Activated naive CD4-positive, alpha-beta T cell treated with Interleukin-2 at 50 U/mL for 16 hours (primary cell): ENCODE results near the gene CADM1.

ENCODE experiments used
- DNase-seq: peaks from one replicate; pipeline ENCODE4 v3.0.0-alpha.2; 2020

The CADM1 gene

GRCh38 chr11:115167456-115167855, 336.8 kb downstream of the CADM1 start:
- DNase-seq, result no peak

- DNase-seq, result no peak
These were observed 337.4 kb downstream of the CADM1 start for GRCh38 chr11:115166820-115167219.

DNA sequence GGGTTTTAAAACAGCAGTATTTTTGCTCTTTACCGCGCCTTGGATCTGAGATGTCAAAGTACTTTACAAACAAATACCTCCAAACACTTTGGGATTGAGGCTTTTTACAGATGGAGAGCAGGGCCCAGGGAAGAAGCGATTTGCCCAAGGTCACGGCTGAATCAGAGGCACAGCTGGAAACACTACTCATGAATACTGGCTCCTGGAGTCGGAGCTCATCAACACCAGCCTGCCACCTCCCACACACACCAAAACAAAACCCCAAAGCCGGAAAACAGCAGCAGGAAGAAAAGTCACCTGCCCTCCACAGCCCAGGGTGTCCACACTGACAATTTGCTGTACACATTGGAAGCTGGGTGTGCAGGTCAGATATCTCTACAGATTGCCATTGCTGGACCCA, 339.4 kb downstream of the CADM1 start:
- no peak for DNase-seq

GRCh38 chr11:115162919-115163318, 341.3 kb downstream of the CADM1 start:
- no peak for DNase-seq

GRCh38 chr11:115161876-115162275, 342.3 kb downstream of the CADM1 start:
- no peak for DNase-seq

- no peak for DNase-seq
These were observed 345.0 kb downstream of the CADM1 start for GRCh38 chr11:115159207-115159606.

DNA sequence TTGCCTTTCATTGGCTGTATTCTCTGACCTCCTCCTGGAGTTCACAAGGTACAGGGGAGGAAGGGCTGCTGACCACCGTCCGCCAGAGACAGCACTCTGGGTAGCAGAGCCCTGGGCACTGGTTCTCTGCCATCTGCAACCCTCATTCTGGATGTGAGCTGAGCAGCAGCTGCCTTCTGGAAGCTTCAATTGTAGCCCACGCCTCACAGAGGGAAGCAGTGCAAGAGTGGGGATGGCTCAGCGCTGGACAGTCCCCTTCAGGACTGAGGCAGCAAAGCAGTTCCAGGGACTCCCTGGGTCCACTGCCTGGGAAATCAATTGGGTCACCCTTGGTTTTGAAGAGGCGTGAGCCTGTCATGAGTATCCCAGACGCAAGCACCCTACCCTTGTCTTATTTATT, 346.2 kb downstream of the CADM1 start:
- DNase-seq, result no peak

DNA sequence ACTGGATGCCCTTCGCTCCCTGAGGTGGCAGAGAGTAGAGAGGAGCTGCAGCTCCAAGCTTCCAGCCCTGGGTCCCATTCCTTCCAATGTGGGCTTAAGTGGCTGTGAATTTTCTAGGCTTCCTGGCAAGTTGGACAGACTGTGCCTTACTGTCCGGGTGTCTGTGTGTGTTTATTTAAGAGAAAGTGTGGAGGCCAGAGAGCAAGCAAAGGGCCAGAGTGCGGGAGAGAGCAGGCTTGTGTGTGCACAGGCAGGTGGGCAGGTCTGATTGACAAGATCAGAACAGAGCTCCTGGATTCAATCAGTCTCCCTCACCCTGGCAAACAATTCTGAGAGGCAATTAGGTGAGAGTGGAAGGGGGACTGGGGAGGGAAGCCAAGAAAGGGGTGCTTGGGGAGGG, 347.0 kb downstream of the CADM1 start:
- DNase-seq, result no peak

GRCh38 chr11:115155978-115156377, 348.2 kb downstream of the CADM1 start:
- no peak for DNase-seq

DNA sequence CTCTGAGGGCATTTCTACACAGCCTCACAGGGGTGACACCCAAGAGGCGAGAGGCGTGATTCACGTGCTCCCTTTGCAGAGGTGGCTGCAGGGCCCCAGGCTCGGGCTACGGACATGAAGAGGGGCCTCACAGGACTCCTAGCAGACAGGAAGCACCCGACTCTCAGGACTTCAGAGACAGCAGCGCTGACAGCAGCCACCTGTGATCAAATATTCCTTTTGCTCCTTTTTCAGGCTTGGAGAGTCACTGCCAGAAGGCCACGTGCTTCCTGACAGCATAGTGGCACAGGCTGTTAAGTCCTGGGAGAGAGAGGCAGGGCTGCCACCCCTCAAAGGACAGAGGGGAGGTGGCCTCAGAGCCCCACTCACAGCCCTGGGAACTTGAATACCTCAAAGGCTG, 348.9 kb downstream of the CADM1 start:
- no peak for DNase-seq

DNA sequence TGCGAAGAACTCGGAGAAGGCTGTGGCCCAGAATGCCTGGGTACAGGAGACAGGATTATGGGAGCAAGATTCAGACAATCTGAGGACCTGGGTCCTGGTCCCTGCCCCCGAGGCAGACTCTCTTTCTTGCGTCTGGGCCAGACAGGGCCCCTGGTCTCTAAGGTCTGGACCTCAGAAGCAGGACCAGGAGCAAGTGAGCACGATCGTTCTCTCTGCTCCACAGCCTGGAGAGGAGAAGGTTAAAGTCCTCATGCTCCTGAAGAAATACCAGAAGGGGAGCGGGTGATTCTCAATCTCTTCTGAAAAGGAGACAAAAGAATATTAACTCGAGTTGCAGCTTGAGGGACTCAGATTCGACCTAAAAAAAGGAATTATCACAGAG, 349.9 kb downstream of the CADM1 start:
- no peak for DNase-seq

DNA sequence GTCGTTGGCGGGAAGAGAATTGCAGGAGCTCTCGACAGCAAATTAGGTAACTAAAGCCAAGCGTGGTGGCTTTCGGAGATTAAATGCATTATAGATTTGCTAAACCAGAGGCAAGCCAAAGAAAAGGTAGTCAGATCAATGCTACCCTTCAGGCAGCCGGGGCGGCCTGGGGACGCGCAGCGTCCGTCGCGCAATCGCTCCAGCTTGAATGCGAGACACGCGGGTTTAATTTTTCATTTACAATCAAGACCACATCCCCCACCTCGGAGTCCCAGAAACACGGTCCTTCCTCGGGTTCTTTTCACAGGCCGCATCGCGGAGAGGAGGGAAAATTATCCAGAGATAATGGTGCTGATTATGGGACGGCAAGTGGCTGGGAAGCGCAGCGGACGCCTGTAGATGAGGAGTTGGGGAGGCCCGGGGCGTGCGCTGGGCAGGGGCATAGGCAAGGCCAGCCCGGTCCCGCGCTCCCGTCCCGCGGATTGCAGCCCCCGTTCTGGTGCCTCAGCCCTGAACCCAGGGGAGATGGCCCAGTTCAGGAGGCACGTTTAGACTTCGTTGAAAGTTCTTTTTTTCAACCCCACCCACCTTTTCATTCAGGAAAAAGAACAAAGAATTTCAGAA, 350.4 kb downstream of the CADM1 start:
- DNase-seq, result no peak

DNA sequence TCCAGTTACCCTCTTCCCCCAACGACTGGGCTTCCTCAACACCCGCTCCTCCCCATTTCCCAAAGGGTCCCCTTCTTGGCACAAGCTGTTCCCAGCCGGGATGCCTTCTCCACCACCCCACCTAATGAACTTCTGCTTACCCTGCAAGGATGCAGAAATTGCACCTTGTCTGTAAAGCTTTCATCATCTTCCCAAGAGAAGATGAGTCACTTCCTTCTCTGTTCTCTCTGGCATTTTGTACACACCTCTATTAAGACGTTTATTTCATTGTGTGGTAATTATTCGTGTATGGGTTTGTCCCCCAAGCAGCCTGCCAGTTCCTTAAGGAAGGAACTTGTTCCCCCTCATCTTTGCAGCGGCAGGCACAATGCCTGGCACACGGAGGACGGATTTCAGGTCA, 351.1 kb downstream of the CADM1 start:
- no peak for DNase-seq

DNA sequence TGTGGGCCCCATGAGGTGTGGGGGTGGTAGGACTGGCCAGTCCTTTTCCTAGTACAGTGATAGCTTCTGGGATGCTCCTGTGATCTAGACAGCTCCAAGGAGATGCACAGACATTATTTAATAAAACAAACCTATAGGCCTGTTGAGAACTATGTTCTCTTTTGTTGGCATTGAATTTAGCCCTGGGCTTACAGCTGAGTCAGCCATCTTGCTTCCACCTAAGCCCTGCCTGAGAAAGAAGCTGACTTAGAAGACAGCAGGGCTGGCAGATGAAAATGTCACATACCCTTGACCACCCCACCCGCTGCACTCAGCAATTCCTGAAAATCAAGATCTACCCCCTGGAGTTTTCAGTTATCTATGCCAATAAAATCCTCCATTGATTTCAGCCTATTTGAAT, 353.2 kb downstream of the CADM1 start:
- DNase-seq, result no peak

- no peak for DNase-seq
These were observed 355.5 kb downstream of the CADM1 start for GRCh38 chr11:115148691-115149090.

GRCh38 chr11:115148101-115148500, 356.1 kb downstream of the CADM1 start:
- no peak for DNase-seq

- DNase-seq, result no peak
These were observed 356.9 kb downstream of the CADM1 start for GRCh38 chr11:115147243-115147807.

- no peak for DNase-seq
These were observed 357.8 kb downstream of the CADM1 start for GRCh38 chr11:115146425-115146824.

GRCh38 chr11:115145324-115145723, 358.9 kb downstream of the CADM1 start:
- DNase-seq, result no peak

DNA sequence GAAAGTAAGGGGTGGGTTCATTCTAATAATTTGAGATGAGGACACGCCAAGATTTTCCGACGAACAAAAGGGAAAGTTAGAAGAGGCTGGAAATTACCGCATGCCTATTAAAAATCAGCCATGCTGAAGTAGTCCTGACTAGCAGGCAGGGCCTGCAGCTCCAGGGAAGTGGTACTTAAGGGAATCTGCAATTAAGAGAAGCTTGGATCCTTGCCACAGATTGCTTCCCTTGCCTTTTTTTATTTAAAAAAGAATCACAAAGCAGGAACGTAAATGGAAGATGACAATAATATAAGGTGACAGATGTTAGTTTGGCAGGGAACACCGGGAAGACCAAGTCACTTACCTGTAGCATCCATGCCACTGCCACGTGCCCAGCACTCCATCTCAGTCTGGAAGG, 359.3 kb downstream of the CADM1 start:
- DNase-seq, result no peak

DNA sequence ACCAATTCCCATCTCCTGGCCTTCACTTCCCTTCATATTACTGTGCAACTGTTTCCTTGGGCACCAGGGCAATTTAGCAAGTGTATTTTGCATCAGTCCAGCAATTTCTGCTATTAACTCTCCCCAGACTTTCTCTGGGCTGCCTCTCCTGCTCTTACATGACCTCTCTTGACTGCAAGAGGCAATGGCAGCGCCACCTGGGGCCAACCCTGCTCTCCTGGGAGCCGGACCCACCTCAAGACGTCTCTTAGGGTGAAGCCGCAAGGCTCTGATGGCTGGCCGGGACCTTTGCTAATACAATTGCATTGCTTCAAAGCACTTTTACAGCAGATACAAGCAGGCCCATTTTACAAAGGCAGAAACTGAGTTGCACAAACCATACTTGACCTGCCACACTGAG, 360.2 kb downstream of the CADM1 start:
- no peak for DNase-seq

GRCh38 chr11:115141231-115142114, 362.7 kb downstream of the CADM1 start:
- no peak for DNase-seq

- DNase-seq, result no peak
These were observed 368.3 kb downstream of the CADM1 start for GRCh38 chr11:115135936-115136335.

DNA sequence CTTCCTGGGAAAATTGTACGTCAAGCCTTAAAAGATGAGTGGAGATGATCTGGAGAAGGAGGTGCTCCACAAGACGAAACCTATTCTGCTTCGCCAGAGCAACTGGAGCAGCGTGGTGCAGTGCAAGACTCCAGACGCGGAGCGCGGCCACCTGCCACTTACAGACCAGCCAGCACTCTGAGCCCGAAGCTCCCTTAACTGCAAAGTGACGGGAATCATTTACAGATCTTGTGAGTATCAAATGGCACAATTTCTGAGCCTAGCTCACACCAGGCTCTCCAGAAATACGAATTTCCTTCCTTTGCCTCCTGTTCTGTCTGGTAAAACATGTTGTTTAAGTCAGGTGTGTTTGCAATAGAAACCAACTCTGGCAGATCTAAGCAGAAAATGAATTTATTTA, 369.3 kb downstream of the CADM1 start:
- DNase-seq, result no peak
